Endothelial cell (in vitro differentiated cells): ENCODE results near the gene NCAN. TPM values are rescaled to one million over a fixed set of nuclear protein-coding genes. Genes with fewer than 3 reads are reported as not detected.

Source experiments
- DNase-seq: peaks from one replicate; pipeline ENCODE4 v3.0.0; 2021; ENCODE audit warnings: low spot score
- H3K27ac Mint-ChIP-seq: one replicate; pipeline ENCODE4 v1.8.0; 2021; ENCODE audit warnings: mixed read lengths, inconsistent platforms; ENCODE audit not compliant: unreplicated experiment
- H3K27me3 Mint-ChIP-seq: one replicate; pipeline ENCODE4 v1.8.0; 2021; ENCODE audit warnings: mild to moderate bottlenecking, moderate library complexity, mixed read lengths, inconsistent platforms; ENCODE audit not compliant: unreplicated experiment
- H3K36me3 Mint-ChIP-seq: one replicate; pipeline ENCODE4 v1.8.0; 2021; ENCODE audit warnings: mild to moderate bottlenecking, low read depth, mixed read lengths, inconsistent platforms; ENCODE audit not compliant: unreplicated experiment
- H3K4me1 Mint-ChIP-seq: one replicate; pipeline ENCODE4 v1.8.0; 2021; ENCODE audit warnings: mild to moderate bottlenecking, mixed read lengths, inconsistent platforms; ENCODE audit not compliant: unreplicated experiment
- H3K4me3 Mint-ChIP-seq: one replicate; pipeline ENCODE4 v1.8.0; 2021; ENCODE audit warnings: mild to moderate bottlenecking, mixed read lengths, inconsistent platforms; ENCODE audit not compliant: unreplicated experiment
- H3K9me3 Mint-ChIP-seq: one replicate; pipeline ENCODE4 v1.8.0; 2021; ENCODE audit warnings: mixed read lengths, inconsistent platforms; ENCODE audit not compliant: unreplicated experiment
- total RNA-seq: library from RNA; stranded (reverse); fragmentation: NEBNext Ultra II Directional; extraction: Animal tissue kit (Norgen Biotek cat#: 25700); gene quantifications from one replicate; pipeline ENCODE4 v1.2.1, GENCODE V29; 2021; ENCODE audit not compliant: unreplicated experiment
- TF ChIP-seq, protein P1 (sequence below): fragments of 200-600 bp; sonication (generic); IDR thresholded peaks from one replicate; pipeline ENCODE4 v1.5.0; 2021; ENCODE audit warnings: antibody characterized with exemption; ENCODE audit not compliant: unreplicated experiment

Gene NCAN
- total RNA-seq, 1 donor from 2014 or later, result 0.05 TPM

DNA sequence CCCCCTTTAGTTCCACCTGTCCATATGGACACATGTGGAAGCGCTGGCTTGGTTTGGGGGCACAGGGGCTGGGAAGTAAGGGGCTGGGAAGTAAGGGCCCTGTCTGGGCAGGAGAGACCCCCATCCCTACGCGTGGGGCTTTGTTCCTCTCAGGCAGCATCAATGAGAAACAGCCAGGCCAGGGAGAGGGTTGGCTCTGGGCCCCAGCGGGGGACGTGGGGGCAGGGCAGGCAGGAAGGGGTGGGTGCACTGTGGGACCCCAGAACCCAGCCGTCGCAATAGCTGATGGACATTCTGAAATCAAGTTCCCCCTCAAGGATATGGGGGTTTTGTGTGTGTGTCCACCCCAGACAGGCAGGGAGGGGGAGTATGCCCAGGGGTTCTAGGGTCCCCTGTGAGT is 1.2 kb downstream of the NCAN start:
- H3K4me3 Mint-ChIP-seq, result no peak overlapping the region
- no peaks in the 10 kb centered on the region for H3K4me1 Mint-ChIP-seq
- no peaks in the 10 kb centered on the region for H3K9me3 Mint-ChIP-seq
- no peak overlapping the region for H3K27ac Mint-ChIP-seq
- H3K36me3 Mint-ChIP-seq, result peaks cover 4% of the 10 kb centered on the region
- H3K27me3 Mint-ChIP-seq, result peaks cover 19% of the 10 kb centered on the region
- TF ChIP-seq, protein P1, sequence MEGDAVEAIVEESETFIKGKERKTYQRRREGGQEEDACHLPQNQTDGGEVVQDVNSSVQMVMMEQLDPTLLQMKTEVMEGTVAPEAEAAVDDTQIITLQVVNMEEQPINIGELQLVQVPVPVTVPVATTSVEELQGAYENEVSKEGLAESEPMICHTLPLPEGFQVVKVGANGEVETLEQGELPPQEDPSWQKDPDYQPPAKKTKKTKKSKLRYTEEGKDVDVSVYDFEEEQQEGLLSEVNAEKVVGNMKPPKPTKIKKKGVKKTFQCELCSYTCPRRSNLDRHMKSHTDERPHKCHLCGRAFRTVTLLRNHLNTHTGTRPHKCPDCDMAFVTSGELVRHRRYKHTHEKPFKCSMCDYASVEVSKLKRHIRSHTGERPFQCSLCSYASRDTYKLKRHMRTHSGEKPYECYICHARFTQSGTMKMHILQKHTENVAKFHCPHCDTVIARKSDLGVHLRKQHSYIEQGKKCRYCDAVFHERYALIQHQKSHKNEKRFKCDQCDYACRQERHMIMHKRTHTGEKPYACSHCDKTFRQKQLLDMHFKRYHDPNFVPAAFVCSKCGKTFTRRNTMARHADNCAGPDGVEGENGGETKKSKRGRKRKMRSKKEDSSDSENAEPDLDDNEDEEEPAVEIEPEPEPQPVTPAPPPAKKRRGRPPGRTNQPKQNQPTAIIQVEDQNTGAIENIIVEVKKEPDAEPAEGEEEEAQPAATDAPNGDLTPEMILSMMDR, result no peak
- DNase-seq, result no peak

DNA sequence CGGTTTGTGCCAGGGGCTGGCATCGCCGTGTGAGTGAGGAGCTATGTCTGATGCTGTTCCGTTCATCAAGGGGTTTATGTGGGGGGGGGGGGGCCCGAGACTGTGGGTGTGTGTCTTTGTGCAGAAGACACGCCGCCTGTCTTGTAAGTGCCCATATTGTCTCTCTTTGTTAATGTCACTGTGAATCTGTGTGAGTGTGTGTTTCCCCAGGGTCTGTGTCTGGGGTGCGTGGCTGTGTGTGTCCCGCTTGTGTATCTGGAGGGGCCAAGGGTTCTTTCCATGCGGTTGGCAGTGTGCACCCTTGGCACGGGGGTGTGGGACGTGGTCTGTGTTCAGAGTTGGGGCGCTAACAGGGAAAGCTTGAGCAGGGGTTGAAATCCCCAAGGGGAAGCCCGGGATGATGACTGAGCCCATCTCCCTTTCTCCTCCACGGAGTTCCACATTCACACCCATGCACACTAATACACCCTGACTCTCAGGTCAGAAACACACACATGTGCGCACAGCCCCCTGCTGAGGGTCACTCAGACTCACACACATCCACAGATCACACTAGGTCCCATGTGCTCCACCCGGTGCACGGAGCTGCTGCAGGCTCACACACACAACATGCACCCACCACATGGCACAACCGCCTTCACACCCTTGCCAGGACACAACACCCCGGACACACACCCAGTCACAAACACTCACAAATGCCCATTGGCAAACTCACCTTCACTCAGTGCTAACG is 1.8 kb downstream of the NCAN start:
- Mint-ChIP-seq H3K4me3 (peak overlapping the region; percentile 76), H3K36me3 (peaks cover 4% of the 10 kb centered on the region), H3K27me3 (peaks cover 19% of the 10 kb centered on the region), H3K27ac (no peak overlapping the region), H3K4me1 (no peaks in the 10 kb centered on the region), H3K9me3 (no peaks in the 10 kb centered on the region)
- TF ChIP-seq, protein P1, result no peak
- no peak for DNase-seq

DNA sequence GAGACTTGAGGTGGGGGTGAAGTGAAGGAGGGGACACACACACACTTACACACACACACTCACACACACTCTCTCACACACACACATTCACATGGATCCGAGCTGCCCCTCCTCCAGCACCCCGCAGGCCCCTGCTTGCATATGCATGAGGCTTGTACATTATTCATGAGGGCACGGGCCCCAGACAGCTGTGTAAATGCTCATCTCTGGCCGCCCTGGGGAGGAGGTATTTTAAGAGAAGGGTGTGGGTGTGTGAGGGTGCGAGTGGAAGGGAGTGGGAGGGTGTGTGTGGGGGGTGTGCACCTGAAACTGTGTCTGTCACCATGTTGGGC is 2.4 kb downstream of the NCAN start:
- H3K27ac Mint-ChIP-seq, result no peak overlapping the region
- no peaks in the 10 kb centered on the region for H3K4me1 Mint-ChIP-seq
- peaks cover 4% of the 10 kb centered on the region for H3K36me3 Mint-ChIP-seq
- TF ChIP-seq, protein P1, result no peak
- H3K27me3 Mint-ChIP-seq, result peaks cover 19% of the 10 kb centered on the region
- no peak for DNase-seq
- no peaks in the 10 kb centered on the region for H3K9me3 Mint-ChIP-seq
- peak overlapping the region; percentile 76 for H3K4me3 Mint-ChIP-seq

DNA sequence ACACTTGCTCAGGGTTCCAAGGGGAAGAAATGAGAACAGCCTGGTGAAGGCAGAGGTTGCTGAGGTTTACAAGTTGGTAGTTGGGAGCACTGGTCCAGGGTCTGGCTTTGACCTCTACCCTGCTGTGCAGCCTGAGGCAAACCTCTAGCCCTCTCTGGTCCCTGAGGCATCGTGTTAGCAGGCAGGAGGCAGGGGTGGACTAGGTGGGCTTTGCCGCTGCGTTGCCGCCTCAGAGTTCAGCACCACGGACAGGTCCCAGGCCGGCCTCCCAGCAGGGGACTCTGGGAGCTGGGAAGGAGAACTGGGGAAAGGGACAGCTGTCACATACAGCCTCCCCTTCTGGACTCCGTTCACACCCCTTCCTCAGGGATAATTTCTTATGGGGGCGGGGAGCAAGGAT is 3.1 kb downstream of the NCAN start:
- Mint-ChIP-seq H3K4me3 (no peak overlapping the region), H3K36me3 (peaks cover 4% of the 10 kb centered on the region), H3K9me3 (no peaks in the 10 kb centered on the region), H3K4me1 (no peaks in the 10 kb centered on the region), H3K27me3 (peaks cover 18% of the 10 kb centered on the region), H3K27ac (no peak overlapping the region)
- peak; percentile 88 for DNase-seq
- TF ChIP-seq, protein P1, result no peak

DNA sequence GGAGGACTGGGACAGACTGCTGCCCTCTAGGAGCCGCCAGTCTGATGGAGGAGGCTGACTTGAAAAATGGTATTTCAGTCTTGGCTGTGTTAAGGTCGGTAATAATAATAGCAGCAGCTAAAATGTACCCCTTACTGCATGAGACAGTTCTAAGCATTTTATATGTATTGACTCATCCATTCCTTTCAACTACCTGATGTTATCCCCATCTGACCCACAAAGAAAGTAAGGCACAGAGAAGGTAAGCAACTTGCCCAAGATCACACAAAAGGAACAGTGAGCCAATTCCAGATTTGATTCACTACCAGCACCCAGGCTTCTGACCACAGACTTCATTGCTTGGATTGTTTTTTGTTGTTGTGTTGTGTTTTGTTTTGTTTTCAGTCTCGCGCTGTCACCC is 4.0 kb downstream of the NCAN start:
- H3K27ac Mint-ChIP-seq, result no peak overlapping the region
- H3K9me3 Mint-ChIP-seq, result no peaks in the 10 kb centered on the region
- H3K27me3 Mint-ChIP-seq, result peaks cover 13% of the 10 kb centered on the region
- H3K4me1 Mint-ChIP-seq, result no peaks in the 10 kb centered on the region
- H3K36me3 Mint-ChIP-seq, result peaks cover 4% of the 10 kb centered on the region
- no peak overlapping the region for H3K4me3 Mint-ChIP-seq
- DNase-seq, result no peak
- TF ChIP-seq, protein P1, result no peak
